Measurements from ENCODE around the gene PDE3B. TPM values are rescaled to one million over a fixed set of nuclear protein-coding genes. Genes with fewer than 3 reads are reported as not detected.

Gene PDE3B
- total and polyA plus RNA-seq, 9 of the 15 experiments (the other 6 are each of a cell fraction or from before 2014, with no cell fraction given) = 2.3 to 22.5 (median 12.2) TPM

GRCh38 chr11:14892036-14892556 is 248.5 kb downstream of the PDE3B start, which contains the start of gene CYP2R1 (continued):
- peak; percentile 36 for TF ChIP-seq CREB1 (IDR thresholded peaks at IDR 0.05)
- TF ChIP-seq CREB1 (CRISPR knock-in tag; IDR thresholded peaks at IDR 0.05) = no peak; the same call in 1 of the 2 replicates
- TF ChIP-seq NUFIP1 (IDR thresholded peaks at IDR 0.05; ENCODE audit: partially characterized antibody) = peak; percentile 40
- TF ChIP-seq CREB3L1 (IDR thresholded peaks at IDR 0.05; ENCODE audit: borderline replicate concordance, low read depth) = no peak
- no peak for TF ChIP-seq KDM2B (CRISPR knock-in tag; IDR thresholded peaks at IDR 0.05)
- peak; percentile 92 for TF ChIP-seq FOS (IDR thresholded peaks at IDR 0.05; ENCODE audit: extremely low read depth, insufficient read length)
- TF ChIP-seq, protein P1, sequence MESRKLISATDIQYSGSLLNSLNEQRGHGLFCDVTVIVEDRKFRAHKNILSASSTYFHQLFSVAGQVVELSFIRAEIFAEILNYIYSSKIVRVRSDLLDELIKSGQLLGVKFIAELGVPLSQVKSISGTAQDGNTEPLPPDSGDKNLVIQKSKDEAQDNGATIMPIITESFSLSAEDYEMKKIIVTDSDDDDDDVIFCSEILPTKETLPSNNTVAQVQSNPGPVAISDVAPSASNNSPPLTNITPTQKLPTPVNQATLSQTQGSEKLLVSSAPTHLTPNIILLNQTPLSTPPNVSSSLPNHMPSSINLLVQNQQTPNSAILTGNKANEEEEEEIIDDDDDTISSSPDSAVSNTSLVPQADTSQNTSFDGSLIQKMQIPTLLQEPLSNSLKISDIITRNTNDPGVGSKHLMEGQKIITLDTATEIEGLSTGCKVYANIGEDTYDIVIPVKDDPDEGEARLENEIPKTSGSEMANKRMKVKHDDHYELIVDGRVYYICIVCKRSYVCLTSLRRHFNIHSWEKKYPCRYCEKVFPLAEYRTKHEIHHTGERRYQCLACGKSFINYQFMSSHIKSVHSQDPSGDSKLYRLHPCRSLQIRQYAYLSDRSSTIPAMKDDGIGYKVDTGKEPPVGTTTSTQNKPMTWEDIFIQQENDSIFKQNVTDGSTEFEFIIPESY (CRISPR knock-in tag; IDR thresholded peaks at IDR 0.05) = 0 out of 2 replicates have a peak, but pooled peaks have one; percentile 39
- TF ChIP-seq ZNF589 (CRISPR knock-in tag; IDR thresholded peaks at IDR 0.05; ENCODE audit: low read depth) = peak; percentile 78; the same call in 1 of the 2 replicates
- TF ChIP-seq CBX3 (IDR thresholded peaks at IDR 0.05; ENCODE audit: borderline replicate concordance in 1 of 2, low read length in 2 of 2) = 0 out of 3 replicates have a peak, but pooled peaks of 1 of the 2 experiments have one; percentile 58
- peak; percentile 99 for TF ChIP-seq ZNF165 (CRISPR knock-in tag; IDR thresholded peaks at IDR 0.05; ENCODE audit: borderline replicate concordance)
- TF ChIP-seq, protein P2, sequence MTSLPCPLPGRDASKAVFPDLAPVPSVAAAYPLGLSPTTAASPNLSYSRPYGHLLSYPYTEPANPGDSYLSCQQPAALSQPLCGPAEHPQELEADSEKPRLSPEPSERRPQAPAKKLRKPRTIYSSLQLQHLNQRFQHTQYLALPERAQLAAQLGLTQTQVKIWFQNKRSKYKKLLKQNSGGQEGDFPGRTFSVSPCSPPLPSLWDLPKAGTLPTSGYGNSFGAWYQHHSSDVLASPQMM (CRISPR knock-in tag; IDR thresholded peaks at IDR 0.05) = no peak
- TF ChIP-seq FOXA1 (IDR thresholded peaks at IDR 0.05; ENCODE audit: borderline replicate concordance) = no peak
- TF ChIP-seq TFAM (CRISPR knock-in tag; conservative IDR thresholded peaks at IDR 0.05) = no peak
- TF ChIP-seq NCOA6 (IDR thresholded peaks at IDR 0.05) = peak; percentile 12; the same call in 1 of the 2 replicates
- TF ChIP-seq, protein P3, sequence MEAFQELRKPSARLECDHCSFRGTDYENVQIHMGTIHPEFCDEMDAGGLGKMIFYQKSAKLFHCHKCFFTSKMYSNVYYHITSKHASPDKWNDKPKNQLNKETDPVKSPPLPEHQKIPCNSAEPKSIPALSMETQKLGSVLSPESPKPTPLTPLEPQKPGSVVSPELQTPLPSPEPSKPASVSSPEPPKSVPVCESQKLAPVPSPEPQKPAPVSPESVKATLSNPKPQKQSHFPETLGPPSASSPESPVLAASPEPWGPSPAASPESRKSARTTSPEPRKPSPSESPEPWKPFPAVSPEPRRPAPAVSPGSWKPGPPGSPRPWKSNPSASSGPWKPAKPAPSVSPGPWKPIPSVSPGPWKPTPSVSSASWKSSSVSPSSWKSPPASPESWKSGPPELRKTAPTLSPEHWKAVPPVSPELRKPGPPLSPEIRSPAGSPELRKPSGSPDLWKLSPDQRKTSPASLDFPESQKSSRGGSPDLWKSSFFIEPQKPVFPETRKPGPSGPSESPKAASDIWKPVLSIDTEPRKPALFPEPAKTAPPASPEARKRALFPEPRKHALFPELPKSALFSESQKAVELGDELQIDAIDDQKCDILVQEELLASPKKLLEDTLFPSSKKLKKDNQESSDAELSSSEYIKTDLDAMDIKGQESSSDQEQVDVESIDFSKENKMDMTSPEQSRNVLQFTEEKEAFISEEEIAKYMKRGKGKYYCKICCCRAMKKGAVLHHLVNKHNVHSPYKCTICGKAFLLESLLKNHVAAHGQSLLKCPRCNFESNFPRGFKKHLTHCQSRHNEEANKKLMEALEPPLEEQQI (IDR thresholded peaks at IDR 0.05) = no peak
- no peak; the same call in 1 of the 2 replicates for TF ChIP-seq ZNF584 (CRISPR knock-in tag; IDR thresholded peaks at IDR 0.05; ENCODE audit: low read depth)
- peak; percentile 54 for TF ChIP-seq FOXJ2 (tag; IDR thresholded peaks at IDR 0.05)
- TF ChIP-seq GATAD2B (IDR thresholded peaks at IDR 0.05; ENCODE audit: borderline replicate concordance) = no peak
- TF ChIP-seq ZFP36 (IDR thresholded peaks at IDR 0.05; ENCODE audit: low read depth, low read length, partially characterized antibody) = peak; percentile 21
- TF ChIP-seq POLR2H (tag; IDR thresholded peaks at IDR 0.05; ENCODE audit: low read depth) = 0 out of 2 replicates have a peak, but pooled peaks have one; percentile 56
- 0 out of 2 replicates have a peak, but pooled peaks have one; percentile 33 for TF ChIP-seq ZNF24 (IDR thresholded peaks at IDR 0.05)
- no peak for TF ChIP-seq ZNF561 (CRISPR knock-in tag; conservative IDR thresholded peaks at IDR 0.05)
- no peak for TF ChIP-seq ZBTB7A (IDR thresholded peaks at IDR 0.05; ENCODE audit: borderline replicate concordance, control insufficient read depth, low read depth, low read length)

Data from K562 (cell line).